Fibroblast of skin of left quadriceps (primary cell): ENCODE data around the gene PHLDA1.

Experiments used
- DNase-seq, 2 experiments: peaks; one replicate each; pipeline ENCODE4 v3.0.0-alpha.2; 2013; ENCODE audit warnings: low read depth in 2 of 2

The PHLDA1 gene

DNA sequence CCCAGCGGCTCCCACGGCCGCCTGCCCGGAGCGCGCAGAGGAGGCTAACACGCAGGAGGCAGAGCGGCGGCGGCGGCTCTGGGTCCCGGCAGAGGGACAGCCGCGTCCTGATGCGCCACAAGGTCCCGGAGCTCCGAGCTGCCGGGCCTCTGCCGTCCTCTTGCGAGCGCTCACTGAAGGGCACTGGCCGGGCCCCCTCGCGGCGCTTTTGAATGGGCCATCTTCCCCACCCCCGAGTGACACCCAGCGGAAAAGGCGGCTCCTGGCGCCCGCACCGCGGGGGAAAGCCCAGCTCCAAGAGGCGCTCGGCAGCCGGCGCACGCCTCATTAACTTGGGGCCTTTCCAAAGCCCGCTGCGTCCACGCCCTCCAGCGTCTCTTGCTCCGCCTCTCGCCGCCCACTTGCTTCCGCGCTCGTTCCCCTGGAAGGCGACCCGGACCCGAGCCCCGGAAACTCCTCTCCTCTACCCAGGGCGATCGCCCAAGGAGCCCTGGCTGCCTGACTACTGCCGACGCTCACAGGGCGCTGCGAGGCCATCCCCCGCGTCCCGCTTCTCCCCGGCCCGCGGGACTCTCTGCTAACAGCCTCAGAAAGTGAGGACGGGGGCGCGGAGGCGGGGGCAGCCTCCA lies at the start of gene PHLDA1:
PHLDA1 (minus strand) TSS at position 363 of the 629 bp plus-strand sequence.
- DNase-seq = peak; percentile 94 to 95

DNA sequence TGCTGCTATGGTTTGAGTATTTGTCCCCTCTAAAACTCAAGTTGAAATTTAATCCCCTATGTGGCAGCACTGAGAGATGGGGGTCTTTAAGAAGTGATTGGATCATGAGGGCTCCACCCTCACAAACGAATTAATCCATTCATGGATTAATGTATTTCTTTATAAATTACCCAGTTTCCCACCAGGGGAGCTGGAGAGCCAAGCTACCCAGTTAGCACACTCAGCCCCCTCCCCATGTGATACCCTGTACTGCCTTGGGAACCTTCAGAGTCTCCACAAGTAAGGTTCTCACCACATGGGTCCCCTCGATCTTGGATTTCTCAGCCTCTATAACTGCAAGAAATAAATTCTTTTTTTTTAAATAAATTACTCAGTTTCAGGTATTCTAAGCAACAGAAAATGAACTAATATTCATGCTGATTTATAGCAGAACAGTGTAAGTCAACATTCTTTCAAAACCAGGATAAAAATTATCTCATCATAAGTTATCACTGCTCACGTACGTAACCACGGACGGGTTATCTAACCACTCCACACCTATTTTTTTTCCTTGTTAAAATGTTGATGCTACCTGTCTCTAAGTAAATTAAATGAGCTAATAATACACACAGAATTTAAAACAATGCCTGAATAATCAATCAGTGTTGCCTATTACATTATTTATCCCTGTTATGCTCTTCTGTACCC lies 49.3 kb upstream of the PHLDA1 start:
- no peak for DNase-seq

GRCh38 chr12:76080017-76080728 lies 48.6 kb upstream of the PHLDA1 start:
- DNase-seq = peak in 1 of 2 experiments; percentile 4

DNA sequence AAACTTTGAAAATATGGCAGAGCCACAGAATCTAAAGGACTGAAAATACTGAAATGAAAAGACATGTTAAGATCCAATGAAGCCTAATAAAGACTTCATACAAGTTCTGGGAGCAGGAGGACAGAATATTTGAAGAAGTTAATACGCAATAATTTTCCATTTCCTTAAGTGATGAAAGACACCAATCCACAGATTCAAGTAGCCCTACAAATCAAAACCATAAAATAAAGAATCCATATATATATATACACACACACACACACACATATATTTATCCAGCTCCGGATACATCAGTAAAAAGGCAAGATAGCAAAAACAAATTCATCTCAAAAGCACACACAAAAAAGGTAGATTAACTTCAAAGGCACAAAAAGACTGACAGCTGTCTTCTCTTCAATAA lies 47.2 kb upstream of the PHLDA1 start:
- no peak for DNase-seq

DNA sequence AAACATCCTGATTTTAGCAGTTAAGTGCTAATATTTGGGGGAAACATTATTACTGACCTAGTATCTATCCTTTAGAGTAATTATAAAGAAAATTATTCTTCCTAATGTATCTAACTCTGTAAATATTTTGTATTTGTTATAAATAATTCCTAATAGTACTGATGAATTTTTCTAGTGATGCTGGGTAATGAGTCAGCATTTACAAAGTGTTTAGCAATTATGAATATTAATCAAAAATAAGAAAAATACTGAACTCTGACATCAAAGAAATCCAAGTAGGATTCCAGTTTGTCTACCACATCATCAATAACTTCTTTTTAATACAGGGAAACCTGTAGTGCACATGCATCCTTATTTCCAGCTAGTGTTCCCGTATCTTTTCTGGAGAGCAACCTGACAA lies 43.9 kb upstream of the PHLDA1 start:
- no peak for DNase-seq

DNA sequence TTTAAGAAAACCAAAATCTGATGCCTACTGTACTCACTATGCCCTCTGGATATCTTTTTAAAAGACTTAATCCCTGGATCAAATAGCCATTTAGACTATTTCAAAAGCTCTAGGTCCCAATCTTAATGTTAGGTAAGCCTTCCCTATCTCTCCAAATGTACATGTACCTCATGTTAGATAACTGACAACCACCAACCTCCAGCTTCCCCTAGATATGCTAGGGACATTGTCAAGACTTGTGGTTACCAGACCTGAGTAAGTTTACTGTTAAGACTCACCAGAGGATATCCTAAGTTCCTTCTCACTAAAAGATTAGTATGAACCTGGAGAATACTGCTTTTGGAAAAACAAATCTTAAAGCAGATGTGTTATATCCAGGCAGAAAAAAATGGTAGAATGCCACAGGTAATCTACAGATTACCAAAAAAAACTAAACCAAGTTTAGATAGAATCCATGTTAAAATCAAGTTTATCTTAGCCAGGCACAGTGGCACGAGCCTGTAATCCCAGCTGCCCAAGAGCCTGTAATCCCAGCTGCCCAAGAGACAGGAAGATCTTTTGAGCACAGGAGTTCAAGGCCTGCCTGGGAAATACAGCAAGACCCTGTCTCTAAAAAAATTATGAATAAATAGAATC lies 43.2 kb upstream of the PHLDA1 start:
- no peak for DNase-seq

DNA sequence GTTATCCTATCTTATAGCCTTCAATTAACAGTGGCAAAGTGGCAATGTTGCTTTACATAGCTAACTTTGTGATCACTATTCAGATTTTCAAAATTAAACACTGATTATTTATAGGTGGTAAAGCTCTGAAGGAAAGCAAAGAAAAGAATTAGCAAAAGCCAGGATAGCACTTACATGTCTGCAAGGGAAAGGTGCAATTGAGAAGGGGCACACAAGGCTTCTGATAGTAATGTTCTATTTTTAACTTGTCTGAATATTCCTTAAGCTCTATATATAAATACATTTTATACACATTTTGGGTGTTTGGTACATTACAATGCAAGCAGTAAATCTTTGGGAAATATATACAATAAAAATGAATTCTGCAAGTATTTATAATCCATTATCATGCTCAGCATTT lies 42.0 kb upstream of the PHLDA1 start:
- no peak for DNase-seq

- no peak for DNase-seq
These were observed 41.0 kb upstream of the PHLDA1 start for GRCh38 chr12:76072568-76072967.

DNA sequence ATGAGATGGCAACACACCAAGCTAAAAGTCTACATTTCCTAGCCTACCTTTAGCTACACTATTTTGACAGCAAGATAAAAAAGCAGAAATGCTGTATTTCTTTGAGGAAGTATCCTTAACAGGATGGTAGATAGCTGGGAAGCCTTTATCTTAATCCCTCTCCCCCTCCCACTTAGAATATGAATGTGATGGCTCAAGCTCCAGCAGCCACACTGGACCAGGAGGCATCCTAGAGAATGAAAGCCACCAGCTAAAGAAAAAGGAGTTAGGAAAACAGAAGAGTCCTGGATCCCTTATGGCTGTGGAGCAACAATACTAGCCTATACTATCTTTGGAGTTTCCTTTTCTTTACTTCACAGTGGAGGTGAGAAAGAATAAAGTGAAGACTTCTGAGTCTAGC lies 37.8 kb upstream of the PHLDA1 start:
- no peak for DNase-seq

- no peak for DNase-seq
These were observed 34.3 kb upstream of the PHLDA1 start for GRCh38 chr12:76065917-76066316.

DNA sequence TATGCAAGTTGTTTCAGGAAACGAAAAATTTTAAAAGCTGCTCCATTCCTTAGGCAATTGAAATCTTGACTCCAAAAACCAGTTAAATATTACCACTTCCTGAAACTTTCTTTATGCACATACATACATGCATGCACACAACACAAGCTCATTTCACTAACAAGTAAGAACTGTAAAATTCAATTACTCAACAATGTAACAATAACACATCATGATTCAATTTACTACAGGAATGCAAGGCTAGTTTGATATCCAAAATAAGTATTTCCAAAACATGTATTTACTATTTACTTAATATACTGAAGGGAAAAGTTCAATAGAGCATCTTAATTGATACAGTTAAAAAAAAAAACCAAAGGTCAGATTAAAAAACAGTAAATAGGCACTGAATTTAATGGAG lies 33.3 kb upstream of the PHLDA1 start:
- no peak for DNase-seq

DNA sequence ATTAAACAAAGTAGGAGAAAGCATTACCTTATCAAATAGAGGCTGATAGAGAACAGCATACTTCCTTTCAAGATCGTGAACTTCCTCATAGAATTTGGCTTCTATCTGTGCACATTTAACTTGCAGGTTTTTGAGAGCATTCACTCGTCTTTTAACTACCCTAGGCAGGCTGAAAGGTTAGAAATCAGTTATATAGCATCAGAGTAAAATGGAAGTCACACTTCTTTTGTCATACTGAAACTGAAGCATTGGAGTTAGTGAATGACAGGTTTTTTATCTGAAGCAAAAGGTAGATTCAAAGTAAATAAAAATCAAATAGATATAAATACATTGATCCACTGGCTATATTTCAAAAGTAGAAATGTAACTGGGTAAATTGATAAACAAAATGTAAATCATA lies 28.5 kb upstream of the PHLDA1 start:
- no peak for DNase-seq

DNA sequence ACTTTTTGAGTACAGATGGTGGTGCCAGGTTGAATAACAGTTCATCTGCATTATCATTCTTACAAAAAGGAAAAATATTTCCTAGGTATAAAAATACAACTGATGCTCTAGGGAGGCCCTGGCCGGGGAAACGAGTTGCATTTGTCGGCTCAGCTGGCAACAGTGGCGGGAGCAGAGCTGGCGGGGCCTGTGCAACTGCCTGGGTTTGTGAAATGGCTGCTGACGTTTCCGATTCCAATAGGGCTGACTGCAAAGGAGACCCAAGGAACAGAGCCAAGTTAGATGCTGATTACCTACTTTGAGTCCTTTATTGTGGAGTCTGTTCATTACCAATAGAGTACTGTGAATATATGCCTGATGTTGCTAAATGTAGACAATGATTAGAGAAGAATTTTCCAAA lies 25.8 kb upstream of the PHLDA1 start:
- DNase-seq = no peak

DNA sequence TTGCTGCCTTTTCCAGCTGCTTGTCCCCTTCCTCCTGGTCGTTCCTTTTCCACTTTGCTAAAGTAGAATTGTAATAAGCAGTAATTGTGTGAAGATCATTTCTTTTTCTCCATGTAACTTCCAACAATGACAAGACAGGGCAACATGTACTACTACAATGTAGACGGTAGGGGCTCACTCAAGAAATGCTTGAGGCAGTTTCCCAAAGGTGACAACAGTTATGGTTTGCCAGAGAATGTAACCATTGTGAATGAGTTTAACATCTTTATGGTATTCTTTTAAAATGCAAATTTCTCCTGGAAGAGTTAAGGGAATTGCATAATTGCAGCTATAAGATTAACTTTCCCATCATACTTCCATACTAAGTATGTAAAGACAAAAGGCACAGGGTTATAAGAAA lies 23.8 kb upstream of the PHLDA1 start:
- DNase-seq = no peak

DNA sequence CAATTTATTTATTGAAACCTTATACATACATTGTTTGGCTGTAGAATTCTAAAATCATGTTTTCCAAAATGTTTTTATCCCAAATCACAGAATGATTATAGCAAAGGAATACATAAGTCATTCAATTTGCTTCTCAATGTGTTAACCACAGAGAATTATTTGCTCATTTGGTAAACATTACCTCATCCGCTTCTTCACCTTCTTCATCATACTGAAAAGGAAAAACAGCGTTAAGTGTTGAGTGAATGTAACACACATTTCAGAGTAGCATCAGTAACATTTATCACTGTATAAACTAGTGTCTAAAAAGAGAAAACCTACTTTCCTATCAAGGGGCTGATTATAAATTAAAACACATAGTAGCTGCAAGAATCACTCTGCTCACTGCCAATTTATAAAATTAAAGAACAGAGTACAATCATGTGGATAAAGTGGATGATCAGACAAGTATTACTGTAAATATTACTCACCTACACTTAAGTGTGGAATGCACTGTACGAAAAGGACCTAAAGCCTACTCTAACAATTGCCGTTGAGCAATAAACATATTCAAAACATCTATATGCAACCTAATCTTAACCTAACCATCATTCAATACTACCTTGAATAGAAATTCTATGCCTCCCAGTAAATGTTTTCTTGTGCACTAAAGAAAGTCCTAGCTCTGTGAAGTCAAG lies 18.1 kb upstream of the PHLDA1 start:
- DNase-seq = no peak

DNA sequence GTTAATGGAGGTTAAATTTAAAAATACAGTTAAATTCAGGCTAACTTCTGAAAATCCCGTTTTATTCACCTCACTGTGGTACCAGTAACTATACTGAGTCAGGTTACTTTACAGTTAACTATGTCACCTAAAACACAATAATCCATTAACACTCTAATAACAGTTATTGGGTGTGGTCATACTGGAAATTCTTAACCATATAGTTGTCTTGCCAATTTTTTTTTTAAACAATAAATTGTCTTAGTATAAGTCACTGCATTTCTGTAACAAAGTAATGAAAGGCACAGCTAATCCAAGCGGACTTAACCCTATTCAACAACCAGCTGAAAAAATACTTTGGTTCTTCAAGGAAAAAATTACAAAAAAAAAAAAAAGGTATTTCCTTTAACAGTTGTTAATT lies 16.2 kb upstream of the PHLDA1 start:
- no peak for DNase-seq

GRCh38 chr12:76047060-76047459 lies 15.5 kb upstream of the PHLDA1 start:
- DNase-seq = no peak

- DNase-seq = no peak
These were observed 11.8 kb upstream of the PHLDA1 start for GRCh38 chr12:76043377-76043776.

DNA sequence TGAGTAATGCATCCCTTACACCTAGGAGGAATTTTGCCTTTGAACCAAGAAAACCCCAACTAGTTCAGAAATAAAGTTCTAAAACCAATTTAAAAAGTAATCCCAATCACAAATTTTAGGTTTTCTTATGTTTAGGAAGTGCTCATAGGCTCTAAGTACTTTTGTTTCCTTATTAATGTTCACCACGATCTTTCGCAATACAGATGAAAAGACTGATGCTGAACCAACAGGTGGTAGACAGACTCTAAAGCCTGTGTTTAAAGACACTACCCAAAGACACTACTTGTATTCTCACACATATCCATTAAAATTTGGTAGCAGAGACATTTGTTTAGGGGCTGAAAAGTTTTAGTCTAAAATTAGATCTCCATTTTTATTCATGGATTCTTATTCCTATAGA lies 10.6 kb upstream of the PHLDA1 start:
- DNase-seq = no peak

DNA sequence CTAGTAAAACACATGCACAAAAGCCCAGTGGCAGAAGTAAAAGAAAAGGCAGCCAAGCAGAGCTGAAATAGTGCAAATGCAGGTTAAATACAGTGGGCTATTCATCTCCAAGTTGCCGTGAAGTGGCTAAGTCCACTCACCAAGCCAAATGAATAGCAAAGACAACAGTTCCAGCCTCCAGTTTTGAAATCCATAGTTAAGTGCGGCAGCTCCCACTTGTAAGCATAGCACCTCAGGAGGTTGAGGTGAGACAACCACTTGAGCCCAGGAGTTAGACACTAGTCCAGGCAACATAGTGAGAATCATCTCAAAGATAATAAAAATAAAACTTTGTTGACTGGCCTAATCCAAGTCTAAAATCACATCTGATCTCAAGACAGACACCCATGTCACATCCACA lies 9.8 kb upstream of the PHLDA1 start:
- DNase-seq = no peak

DNA sequence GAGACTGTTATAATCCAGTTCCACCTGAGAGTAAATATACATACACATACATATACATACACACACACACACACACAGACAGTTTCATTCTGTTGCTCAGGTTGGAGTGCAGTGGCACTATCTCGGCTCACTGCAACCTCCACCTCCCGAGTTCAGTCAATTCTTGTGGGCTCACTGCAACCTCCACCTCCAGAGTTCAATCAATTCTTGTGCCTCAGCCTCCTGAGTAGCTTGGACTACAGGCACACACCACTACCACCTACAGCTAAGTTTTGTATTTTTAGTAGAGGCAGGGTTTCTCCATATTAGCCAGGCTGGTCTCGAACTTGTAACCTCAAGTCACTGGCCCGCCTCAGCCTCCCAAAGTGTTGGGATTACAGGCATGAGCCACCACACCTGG lies 8.9 kb upstream of the PHLDA1 start:
- no peak for DNase-seq

DNA sequence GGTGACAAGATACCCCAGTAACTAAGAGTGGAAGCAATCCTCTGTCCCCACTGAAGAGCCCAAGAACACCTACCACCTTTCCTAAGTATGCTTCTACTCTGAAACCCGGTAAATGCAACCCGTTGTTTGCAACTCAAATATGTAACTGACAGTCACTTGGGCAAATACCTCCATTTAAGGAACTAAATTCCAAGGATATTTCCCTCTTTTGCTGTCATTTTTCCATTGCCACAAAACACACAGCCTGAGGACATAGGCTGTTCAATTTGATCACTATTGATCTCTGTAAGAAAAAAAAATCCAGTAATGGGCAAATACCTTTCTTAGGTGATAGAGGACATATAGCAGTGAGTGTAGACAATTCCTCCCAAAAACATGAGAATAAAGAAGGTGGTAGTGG lies 6.6 kb upstream of the PHLDA1 start:
- no peak for DNase-seq
